Measurements from ENCODE around the gene SOX8.

DNA sequence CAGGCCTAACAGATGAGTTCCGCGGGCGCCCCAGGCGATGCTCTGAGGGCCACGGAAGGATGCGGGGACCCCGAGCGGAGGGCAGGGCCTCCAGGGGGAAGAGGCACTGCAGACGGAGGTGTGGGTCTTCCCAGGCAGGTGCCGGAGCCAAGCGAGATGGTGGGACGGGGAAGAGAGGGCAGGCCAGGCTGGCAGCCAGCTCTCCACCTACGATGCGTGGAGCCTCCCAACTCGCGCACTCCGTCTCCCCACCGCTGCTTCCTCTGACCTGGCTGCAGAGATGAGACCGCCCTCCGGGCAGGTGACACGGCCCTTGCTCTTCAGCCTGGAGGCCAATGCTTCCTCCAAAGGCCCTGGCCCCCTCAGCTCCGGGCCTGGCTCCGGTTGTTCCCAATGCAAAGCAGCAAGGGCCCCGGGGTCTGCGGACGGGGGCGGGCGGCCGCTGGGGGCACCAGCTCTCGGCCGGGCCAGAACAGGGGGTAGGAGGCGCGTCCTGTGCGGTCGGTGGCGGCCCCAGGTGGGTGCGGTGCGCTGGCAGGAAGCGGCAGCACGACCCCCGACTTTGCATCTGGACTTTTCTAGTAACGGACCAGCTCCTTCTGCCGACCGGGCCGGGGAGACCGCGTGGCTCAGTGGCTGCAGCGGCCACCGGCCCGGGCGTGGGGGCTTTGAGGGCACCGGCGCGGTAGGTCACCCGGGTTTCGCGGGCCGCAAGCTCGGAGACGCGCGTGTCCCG lies 1.5 kb upstream of the SOX8 start:
- no peak for TF ChIP-seq POLR2A (IDR thresholded peaks at IDR 0.05; ENCODE audit: low read depth, low read length)
- no peak for TF ChIP-seq POLR2AphosphoS5 (IDR thresholded peaks at IDR 0.05; ENCODE audit: low read depth, low read length)
- no peak for TF ChIP-seq SPI1 (IDR thresholded peaks at IDR 0.05; ENCODE audit: low read depth, low read length)
- TF ChIP-seq TAF1 (IDR thresholded peaks at IDR 0.05; ENCODE audit: low read depth, low read length) = no peak
- TF ChIP-seq POU2F2 (IDR thresholded peaks at IDR 0.05; ENCODE audit: low read depth, low read length) = no peak

Measured in GM12891 (cell line).